Colonic mucosa (tissue), 4 donors: Measurements from ENCODE around the gene TENM4. TPM values are rescaled to one million over a fixed set of nuclear protein-coding genes. Genes with fewer than 3 reads are reported as not detected.

Experiments used
- DNase-seq: peaks from one replicate; pipeline ENCODE4 v3.0.0-alpha.2; 2020
- H3K27ac ChIP-seq: fragments of 200-600 bp; one replicate; pipeline ENCODE4 v1.8.0; 2021
- H3K27me3 ChIP-seq: fragments of 200-600 bp; one replicate; pipeline ENCODE4 v1.8.0; 2021
- H3K36me3 ChIP-seq: fragments of 200-600 bp; one replicate; pipeline ENCODE4 v1.8.0; 2021
- H3K4me1 ChIP-seq: fragments of 200-600 bp; one replicate; pipeline ENCODE4 v1.8.0; 2021; ENCODE audit warnings: mild to moderate bottlenecking
- H3K4me3 ChIP-seq: fragments of 200-600 bp; one replicate; pipeline ENCODE4 v1.8.0; 2021
- H3K9ac ChIP-seq, 2 donors: one replicate each; pipeline ENCODE4 v1.7.0; 2013; ENCODE audit warnings: control low read depth in 2 of 2, low read depth in 2 of 2, low read length in 2 of 2
- H3K9me3 ChIP-seq: fragments of 200-600 bp; one replicate; pipeline ENCODE4 v1.8.0; 2021
- intact Hi-C: fragments of 100-400 bp; cut with DNase I; formaldehyde crosslinking; loops from one replicate; pipeline ENCODE4 v1.14.1; 2022
- total RNA-seq, 2 donors: library from RNA; stranded (reverse); fragmentation: NEBNext Ultra II Directional in 1 of 2; extraction: Animal tissue kit (Norgen Biotek cat#: 25700) in 1 of 2; gene quantifications; one replicate each; pipeline ENCODE4 v1.2.1, GENCODE V29; 2021
- TF ChIP-seq, protein P1 (sequence below): fragments of 200-600 bp; IDR thresholded peaks from one replicate; pipeline ENCODE4 v1.8.0; 2022; ENCODE audit warnings: antibody characterized with exemption, mild to moderate bottlenecking
- donor health status: healthy.
- donor health status: DM: no; HTN: no; CAD: no.
- donor health status: DM: no; HTN: no; CAD: no.

The TENM4 gene
- total RNA-seq, 2 donors from 2014 or later, result 0.48 to 1.2 TPM

DNA sequence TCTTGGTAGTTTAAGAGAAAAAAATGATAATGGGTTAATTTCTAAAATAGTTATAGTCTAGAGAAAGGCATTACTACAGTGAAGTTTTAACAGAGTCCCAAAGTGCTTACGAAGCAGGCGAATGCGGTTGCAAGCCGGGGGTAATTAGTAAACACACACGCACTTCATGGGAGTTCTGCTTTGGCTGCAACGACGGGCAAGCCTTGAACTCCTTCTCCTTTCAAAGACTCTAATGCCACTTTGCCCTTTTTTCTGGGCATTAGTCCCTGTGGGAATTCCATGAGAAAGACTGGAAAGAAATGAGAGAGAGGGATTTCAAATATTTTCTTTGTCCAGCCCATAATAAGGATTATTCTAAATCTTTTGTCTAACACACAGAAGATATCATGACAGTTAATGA, 66.1 kb downstream of the TENM4 start:
- intact Hi-C loops, result no loop called here
- no peak for DNase-seq
- Histone ChIP-seq H3K4me1 (no peaks in the 10 kb centered on the region), H3K27ac (no peak overlapping the region), H3K27me3 (no peaks in the 10 kb centered on the region), H3K9me3 (no peaks in the 10 kb centered on the region), H3K36me3 (no peaks in the 10 kb centered on the region), H3K4me3 (no peak overlapping the region), H3K9ac (no peak overlapping the region)
- TF ChIP-seq, protein P1, sequence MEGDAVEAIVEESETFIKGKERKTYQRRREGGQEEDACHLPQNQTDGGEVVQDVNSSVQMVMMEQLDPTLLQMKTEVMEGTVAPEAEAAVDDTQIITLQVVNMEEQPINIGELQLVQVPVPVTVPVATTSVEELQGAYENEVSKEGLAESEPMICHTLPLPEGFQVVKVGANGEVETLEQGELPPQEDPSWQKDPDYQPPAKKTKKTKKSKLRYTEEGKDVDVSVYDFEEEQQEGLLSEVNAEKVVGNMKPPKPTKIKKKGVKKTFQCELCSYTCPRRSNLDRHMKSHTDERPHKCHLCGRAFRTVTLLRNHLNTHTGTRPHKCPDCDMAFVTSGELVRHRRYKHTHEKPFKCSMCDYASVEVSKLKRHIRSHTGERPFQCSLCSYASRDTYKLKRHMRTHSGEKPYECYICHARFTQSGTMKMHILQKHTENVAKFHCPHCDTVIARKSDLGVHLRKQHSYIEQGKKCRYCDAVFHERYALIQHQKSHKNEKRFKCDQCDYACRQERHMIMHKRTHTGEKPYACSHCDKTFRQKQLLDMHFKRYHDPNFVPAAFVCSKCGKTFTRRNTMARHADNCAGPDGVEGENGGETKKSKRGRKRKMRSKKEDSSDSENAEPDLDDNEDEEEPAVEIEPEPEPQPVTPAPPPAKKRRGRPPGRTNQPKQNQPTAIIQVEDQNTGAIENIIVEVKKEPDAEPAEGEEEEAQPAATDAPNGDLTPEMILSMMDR, result no peak

DNA sequence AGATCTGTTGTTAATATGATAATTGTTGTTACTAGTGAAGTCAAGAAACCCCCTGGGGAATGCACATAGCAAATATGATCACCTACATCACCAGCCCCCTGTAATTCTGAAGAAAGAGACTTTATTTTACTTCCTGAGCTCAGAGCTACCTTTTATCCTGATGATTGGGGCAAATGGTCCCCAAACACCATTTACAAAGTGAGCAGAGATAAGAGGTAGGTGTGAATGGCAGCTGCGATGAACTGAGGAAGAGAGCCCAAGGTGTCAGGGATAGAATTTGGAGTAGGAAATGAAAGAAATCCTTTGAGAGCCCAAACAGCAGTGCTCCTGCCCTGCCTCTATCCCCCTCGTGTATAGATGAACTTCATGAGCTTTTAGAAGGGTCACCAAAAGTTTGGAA, 69.1 kb downstream of the TENM4 start:
- Histone ChIP-seq H3K4me1 (no peaks in the 10 kb centered on the region), H3K36me3 (no peaks in the 10 kb centered on the region), H3K4me3 (no peak overlapping the region), H3K9ac (no peak overlapping the region), H3K27me3 (no peaks in the 10 kb centered on the region), H3K9me3 (no peaks in the 10 kb centered on the region), H3K27ac (no peak overlapping the region)
- TF ChIP-seq, protein P1, result no peak
- no peak for DNase-seq
- intact Hi-C loops, result no loop called here

- intact Hi-C loops, result no loop called here
- TF ChIP-seq, protein P1, result no peak
- no peaks in the 10 kb centered on the region for H3K27me3 ChIP-seq
- H3K4me1 ChIP-seq, result no peaks in the 10 kb centered on the region
- no peak overlapping the region for H3K4me3 ChIP-seq
- H3K9ac ChIP-seq, result no peak overlapping the region
- no peaks in the 10 kb centered on the region for H3K9me3 ChIP-seq
- no peak overlapping the region for H3K27ac ChIP-seq
- no peak for DNase-seq
- no peaks in the 10 kb centered on the region for H3K36me3 ChIP-seq
Observed at GRCh38 chr11:79371152-79371551, 69.7 kb downstream of the TENM4 start.

DNA sequence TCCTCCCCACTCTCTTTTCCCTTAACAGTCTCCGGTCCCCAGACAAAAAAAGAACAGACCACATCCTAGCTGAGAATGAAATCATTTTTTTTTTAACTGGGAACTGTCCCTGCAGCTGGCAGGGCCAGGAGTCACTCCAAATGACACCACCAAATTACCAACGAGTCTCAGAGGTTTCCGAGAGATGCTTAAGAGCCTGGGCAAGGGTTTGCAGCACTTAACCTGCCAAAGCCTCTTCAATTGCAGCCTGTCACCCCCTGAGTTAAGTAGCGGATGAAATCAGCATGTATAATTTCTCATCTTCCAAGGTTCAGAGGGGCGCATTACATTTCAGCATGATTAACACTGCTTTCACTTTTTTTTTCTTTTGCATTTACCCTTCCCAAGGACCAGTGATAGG, 71.8 kb downstream of the TENM4 start:
- H3K27me3 ChIP-seq, result no peaks in the 10 kb centered on the region
- no peak overlapping the region for H3K9ac ChIP-seq
- DNase-seq, result no peak
- H3K36me3 ChIP-seq, result no peaks in the 10 kb centered on the region
- no peak overlapping the region for H3K4me3 ChIP-seq
- no peaks in the 10 kb centered on the region for H3K4me1 ChIP-seq
- intact Hi-C loops, result no loop called here
- no peaks in the 10 kb centered on the region for H3K9me3 ChIP-seq
- no peak overlapping the region for H3K27ac ChIP-seq
- TF ChIP-seq, protein P1, result no peak

DNA sequence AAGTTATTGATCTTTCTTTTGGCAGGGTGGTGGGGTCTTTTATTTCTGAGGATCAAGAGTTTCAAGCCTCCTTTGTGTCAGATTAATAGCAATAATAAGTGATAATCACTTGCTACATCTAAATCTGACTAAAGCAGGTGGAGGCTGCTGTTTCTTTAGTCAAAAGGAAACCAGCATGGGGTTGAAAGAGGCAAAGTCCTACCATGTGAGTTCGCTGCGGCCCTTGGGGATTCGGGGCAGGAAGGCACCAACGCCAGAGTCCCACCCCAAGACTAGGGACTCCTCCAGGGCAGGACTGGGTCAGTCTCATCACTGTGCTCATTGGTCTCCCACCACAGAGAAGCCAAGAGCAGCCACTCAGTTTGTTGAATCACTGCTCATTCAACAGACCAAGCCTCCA, 73.0 kb downstream of the TENM4 start:
- no peak overlapping the region for H3K27ac ChIP-seq
- H3K4me1 ChIP-seq, result no peaks in the 10 kb centered on the region
- no peaks in the 10 kb centered on the region for H3K27me3 ChIP-seq
- no peak overlapping the region for H3K9ac ChIP-seq
- intact Hi-C loops, result no loop called here
- no peak for DNase-seq
- no peak overlapping the region for H3K4me3 ChIP-seq
- no peaks in the 10 kb centered on the region for H3K36me3 ChIP-seq
- TF ChIP-seq, protein P1, result no peak
- H3K9me3 ChIP-seq, result no peaks in the 10 kb centered on the region

DNA sequence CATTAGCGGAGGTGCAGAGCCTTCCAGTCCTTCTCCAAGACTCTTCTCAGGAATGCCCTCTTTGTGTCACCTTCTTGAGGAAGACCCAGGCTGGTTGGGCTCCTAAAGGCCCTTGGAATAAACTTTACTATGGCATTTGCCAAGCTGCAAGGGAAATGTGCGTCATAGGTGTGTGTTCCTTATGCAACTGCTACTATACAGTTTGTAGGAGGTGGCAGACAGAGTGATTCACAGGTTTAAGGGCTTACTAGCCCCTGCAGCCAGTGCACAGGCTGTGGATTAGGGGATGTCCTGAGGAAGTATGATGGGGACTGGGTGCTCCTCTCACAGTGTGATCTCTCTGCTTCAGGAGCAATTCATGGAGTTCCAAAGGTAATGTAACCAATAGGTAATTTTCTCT, 74.6 kb downstream of the TENM4 start:
- intact Hi-C loops, result no loop called here
- no peaks in the 10 kb centered on the region for H3K9me3 ChIP-seq
- TF ChIP-seq, protein P1, result no peak
- no peak overlapping the region for H3K9ac ChIP-seq
- H3K4me3 ChIP-seq, result no peak overlapping the region
- no peaks in the 10 kb centered on the region for H3K27me3 ChIP-seq
- H3K36me3 ChIP-seq, result no peaks in the 10 kb centered on the region
- no peak for DNase-seq
- no peaks in the 10 kb centered on the region for H3K4me1 ChIP-seq
- no peak overlapping the region for H3K27ac ChIP-seq
